CD4-positive, alpha-beta memory T cell (primary cell): ENCODE results near the gene TBC1D2B. TPM values are rescaled to one million over a fixed set of nuclear protein-coding genes. Genes with fewer than 3 reads are reported as not detected.

Source experiments
- CTCF ChIA-PET: fragments of 350-600 bp; sonication (Branson Sonifier 250); formaldehyde crosslinking; loops from one replicate; lab custom pipeline; 2021; ENCODE audit warnings: inconsistent platforms; ENCODE audit not compliant: partially characterized antibody; lab: Charles Lee
- POLR2A ChIA-PET: fragments of 350-600 bp; sonication (Branson Sonifier 250); formaldehyde crosslinking; loops from one replicate; lab custom pipeline; 2021; ENCODE audit not compliant: partially characterized antibody; lab: Charles Lee
- DNase-seq, 5 donors: peaks; one replicate each; pipeline versions ENCODE4 v3.0.0 to v3.0.0-alpha.2; 2020 to 2022; ENCODE audit warnings: mixed read lengths in 1 of 5
- H3K27ac ChIP-seq: one replicate; pipeline ENCODE4 v1.7.0; 2013; ENCODE audit warnings: low read depth, low read length
- H3K27me3 ChIP-seq: 2 replicates; pipeline ENCODE4 v1.7.0; 2013; ENCODE audit warnings: mild to moderate bottlenecking, low read length, moderate library complexity; ENCODE audit not compliant: insufficient read depth
- H3K36me3 ChIP-seq: 2 replicates; pipeline ENCODE4 v1.7.0; 2013; ENCODE audit warnings: mild to moderate bottlenecking, low read length, moderate library complexity; ENCODE audit not compliant: insufficient read depth
- H3K4me1 ChIP-seq: 2 replicates; pipeline ENCODE4 v1.7.0; 2013; ENCODE audit warnings: mild to moderate bottlenecking, low read length, moderate library complexity; ENCODE audit not compliant: insufficient read depth
- H3K4me3 ChIP-seq, 2 donors: one replicate each; pipeline ENCODE4 v1.7.0; 2013; ENCODE audit warnings: low read length in 2 of 2, mild to moderate bottlenecking in 1 of 2
- H3K9me3 ChIP-seq, 2 donors: one replicate each; pipeline ENCODE4 v1.7.0; 2013; ENCODE audit warnings: low read length in 2 of 2, control low read depth in 1 of 2; ENCODE audit not compliant: control insufficient read depth in 1 of 2
- H3K27ac Mint-ChIP-seq, 7 donors: one replicate each; pipeline ENCODE4 v1.8.0; 2020 to 2021; ENCODE audit warnings: mixed read lengths in 7 of 7, mild to moderate bottlenecking in 6 of 7, inconsistent platforms in 3 of 7, moderate library complexity in 3 of 7
- H3K27me3 Mint-ChIP-seq, 2 donors: one replicate each; pipeline ENCODE4 v1.8.0; 2020 to 2021; ENCODE audit warnings: mixed read lengths in 2 of 2
- H3K36me3 Mint-ChIP-seq, 2 donors: one replicate each; pipeline ENCODE4 v1.8.0; 2020 to 2021; ENCODE audit warnings: mixed read lengths in 2 of 2, inconsistent platforms in 1 of 2, mild to moderate bottlenecking in 1 of 2
- H3K4me1 Mint-ChIP-seq, 4 donors: one replicate each; pipeline ENCODE4 v1.8.0; 2020 to 2021; ENCODE audit warnings: mixed read lengths in 4 of 4, mild to moderate bottlenecking in 1 of 4
- H3K4me3 Mint-ChIP-seq, 8 donors: one replicate each; pipeline ENCODE4 v1.8.0; 2020 to 2021; ENCODE audit warnings: mixed read lengths in 8 of 8, mild to moderate bottlenecking in 7 of 8, moderate library complexity in 6 of 8, inconsistent platforms in 3 of 8
- H3K9me3 Mint-ChIP-seq, 8 donors: one replicate each; pipeline ENCODE4 v1.8.0; 2020 to 2021; ENCODE audit warnings: mixed read lengths in 8 of 8, mild to moderate bottlenecking in 5 of 8, inconsistent platforms in 3 of 8, moderate library complexity in 1 of 8
- intact Hi-C: fragments of 100-400 bp; cut with micrococcal nuclease; formaldehyde crosslinking; loops from one replicate; pipeline ENCODE4 v1.15.1; 2023
- polyA plus RNA-seq, 2 donors: library from polyadenylated mRNA; unstranded; fragments of 300-500 nt; fragmentation: Illumina TruSeq; gene quantifications; one replicate each; pipeline ENCODE4 v1.2.3, GENCODE V29; 2021
- total RNA-seq, 2 experiments: library from RNA; stranded (reverse); gene quantifications; one replicate each; pipeline ENCODE4 v1.2.3, GENCODE V29; 2021

TBC1D2B gene
- total and polyA plus RNA-seq, 4 experiments from 2014 or later = 5.6 to 114 (median 66.8) TPM

GRCh38 chr15:78104566-78105475 lies 27.3 kb upstream of the TBC1D2B start:
- peaks cover 29 to 54% (median 43%) of the 10 kb centered on the region in 4 donors for H3K4me1 Mint-ChIP-seq
- H3K4me3 ChIP-seq = no peak overlapping the region
- ChIA-PET CTCF (interaction anchor here (0.8 to 11.4 kb wide), 7 partner anchors 8 to 146 kb away, joined by 3 to 236 read pairs (median 5); no protein-coding TSS in a partner anchor), POLR2A (interaction anchor here (0.7 to 4.1 kb wide), 5 partner anchors 36 to 70 kb away, joined by 3 to 22 read pairs (median 7); partner anchors contain the start of gene IDH3A)
- H3K27me3 Mint-ChIP-seq = no peaks in the 10 kb centered on the region
- no peaks in the 10 kb centered on the region for H3K9me3 Mint-ChIP-seq
- H3K9me3 ChIP-seq = no peaks in the 10 kb centered on the region
- H3K27me3 ChIP-seq = no peaks in the 10 kb centered on the region
- H3K4me1 ChIP-seq = peaks cover 49% of the 10 kb centered on the region
- H3K27ac Mint-ChIP-seq = peak overlapping the region; percentile 86 to 94 (median 90)
- intact Hi-C loops = loop anchor here (5.0 kb wide), 1 partner anchor 193 kb away; no protein-coding TSS in a partner anchor
- no peaks in the 10 kb centered on the region for H3K36me3 ChIP-seq
- DNase-seq = no peak
- H3K27ac ChIP-seq = no peak overlapping the region
- no peaks in the 10 kb centered on the region for H3K36me3 Mint-ChIP-seq
- H3K4me3 Mint-ChIP-seq = peak overlapping the region in 7 of 8 donors; percentile 7 to 73 (median 51)

GRCh38 chr15:78104119-78104479 lies 26.6 kb upstream of the TBC1D2B start:
- peak overlapping the region; percentile 76 to 94 (median 91) for H3K27ac Mint-ChIP-seq
- no peak for DNase-seq
- ChIA-PET CTCF (interaction anchor here (0.8 to 11.4 kb wide), 8 partner anchors 9 to 145 kb away, joined by 3 to 236 read pairs (median 4); no protein-coding TSS in a partner anchor), POLR2A (interaction anchor here (0.7 to 4.1 kb wide), 7 partner anchors 27 to 104 kb away, joined by 3 to 22 read pairs (median 5); partner anchors contain the start of gene TBC1D2B)
- H3K36me3 Mint-ChIP-seq = no peaks in the 10 kb centered on the region
- no peaks in the 10 kb centered on the region for H3K9me3 Mint-ChIP-seq
- peak overlapping the region in 6 of 8 donors; percentile 40 to 73 (median 49) for H3K4me3 Mint-ChIP-seq
- Histone ChIP-seq H3K27ac (peak overlapping the region; percentile 50), H3K36me3 (no peaks in the 10 kb centered on the region), H3K4me3 (no peak overlapping the region), H3K27me3 (no peaks in the 10 kb centered on the region), H3K4me1 (peaks cover 49% of the 10 kb centered on the region), H3K9me3 (no peaks in the 10 kb centered on the region)
- intact Hi-C loops = no loop called here
- H3K4me1 Mint-ChIP-seq = peaks cover 31 to 55% (median 45%) of the 10 kb centered on the region in 4 donors
- no peaks in the 10 kb centered on the region for H3K27me3 Mint-ChIP-seq

- no peaks in the 10 kb centered on the region for H3K36me3 Mint-ChIP-seq
- H3K27me3 Mint-ChIP-seq = no peaks in the 10 kb centered on the region
- peak overlapping the region; percentile 76 to 94 (median 91) for H3K27ac Mint-ChIP-seq
- no peaks in the 10 kb centered on the region for H3K9me3 Mint-ChIP-seq
- ChIA-PET CTCF (interaction anchor here (1.2 to 11.4 kb wide), 5 partner anchors 52 to 145 kb away, joined by 3 to 236 read pairs (median 6); no protein-coding TSS in a partner anchor), POLR2A (interaction anchor here (0.7 to 4.1 kb wide), 9 partner anchors 10 to 103 kb away, joined by 3 to 22 read pairs (median 4); partner anchors contain the start of gene TBC1D2B)
- DNase-seq = peak; percentile 58 to 72 (median 64)
- H3K4me1 Mint-ChIP-seq = peaks cover 31 to 55% (median 45%) of the 10 kb centered on the region in 4 donors
- H3K36me3 ChIP-seq = no peaks in the 10 kb centered on the region
- H3K27ac ChIP-seq = peak overlapping the region; percentile 50
- no peaks in the 10 kb centered on the region for H3K9me3 ChIP-seq
- peak overlapping the region in 7 of 8 donors; percentile 40 to 73 (median 58) for H3K4me3 Mint-ChIP-seq
- no peak overlapping the region for H3K4me3 ChIP-seq
- no peaks in the 10 kb centered on the region for H3K27me3 ChIP-seq
- peaks cover 49% of the 10 kb centered on the region for H3K4me1 ChIP-seq
- intact Hi-C loops = no loop called here
Measured at GRCh38 chr15:78103406-78104118, 26.1 kb upstream of the TBC1D2B start.

- no peaks in the 10 kb centered on the region for H3K9me3 Mint-ChIP-seq
- H3K27me3 ChIP-seq = no peaks in the 10 kb centered on the region
- peaks cover 46% of the 10 kb centered on the region for H3K4me1 ChIP-seq
- ChIA-PET POLR2A (interaction anchor here (0.7 to 4.1 kb wide), 7 partner anchors 9 to 102 kb away, joined by 3 to 22 read pairs (median 4); no protein-coding TSS in a partner anchor), CTCF (interaction anchor here (0.6 to 11.4 kb wide), 6 partner anchors 10 to 144 kb away, joined by 3 to 236 read pairs (median 6); no protein-coding TSS in a partner anchor)
- H3K4me3 Mint-ChIP-seq = no peak overlapping the region
- H3K27ac Mint-ChIP-seq = peak overlapping the region; percentile 19 to 93 (median 79)
- peaks cover 31 to 55% (median 42%) of the 10 kb centered on the region in 4 donors for H3K4me1 Mint-ChIP-seq
- H3K4me3 ChIP-seq = no peak overlapping the region
- H3K36me3 Mint-ChIP-seq = no peaks in the 10 kb centered on the region
- no peak for DNase-seq
- H3K36me3 ChIP-seq = no peaks in the 10 kb centered on the region
- H3K27ac ChIP-seq = peak overlapping the region; percentile 50
- H3K27me3 Mint-ChIP-seq = no peaks in the 10 kb centered on the region
- intact Hi-C loops = no loop called here
- H3K9me3 ChIP-seq = no peaks in the 10 kb centered on the region
Measured at GRCh38 chr15:78102741-78103140, 25.2 kb upstream of the TBC1D2B start.

- no peak overlapping the region for H3K4me3 Mint-ChIP-seq
- no peak for DNase-seq
- H3K27ac Mint-ChIP-seq = peak overlapping the region; percentile 37 to 88 (median 77)
- no peaks in the 10 kb centered on the region for H3K9me3 ChIP-seq
- CTCF ChIA-PET = interaction anchor here (0.6 to 11.4 kb wide), 8 partner anchors 10 to 143 kb away, joined by 3 to 236 read pairs (median 6); no protein-coding TSS in a partner anchor
- intact Hi-C loops = no loop called here
- H3K4me3 ChIP-seq = no peak overlapping the region
- no peaks in the 10 kb centered on the region for H3K9me3 Mint-ChIP-seq
- H3K36me3 Mint-ChIP-seq = no peaks in the 10 kb centered on the region
- POLR2A ChIA-PET = interaction anchor here (1.3 kb wide), 1 partner anchor 9 kb away, joined by 3 read pairs; no protein-coding TSS in a partner anchor
- H3K27ac ChIP-seq = peak overlapping the region; percentile 50
- H3K27me3 Mint-ChIP-seq = no peaks in the 10 kb centered on the region
- no peaks in the 10 kb centered on the region for H3K36me3 ChIP-seq
- H3K4me1 ChIP-seq = peaks cover 46% of the 10 kb centered on the region
- H3K27me3 ChIP-seq = no peaks in the 10 kb centered on the region
- H3K4me1 Mint-ChIP-seq = peaks cover 31 to 55% (median 40%) of the 10 kb centered on the region in 4 donors
Measured at GRCh38 chr15:78102211-78102610, 24.7 kb upstream of the TBC1D2B start.

- Histone ChIP-seq H3K4me1 (peaks cover 45% of the 10 kb centered on the region), H3K27me3 (no peaks in the 10 kb centered on the region), H3K27ac (no peak overlapping the region), H3K36me3 (no peaks in the 10 kb centered on the region), H3K4me3 (no peak overlapping the region), H3K9me3 (no peaks in the 10 kb centered on the region)
- no peak for DNase-seq
- no peaks in the 10 kb centered on the region for H3K9me3 Mint-ChIP-seq
- CTCF ChIA-PET = interaction anchor here (0.6 to 3.6 kb wide), 8 partner anchors 11 to 143 kb away, joined by 3 to 12 read pairs (median 4); no protein-coding TSS in a partner anchor
- H3K4me1 Mint-ChIP-seq = peaks cover 31 to 52% (median 38%) of the 10 kb centered on the region in 4 donors
- H3K36me3 Mint-ChIP-seq = no peaks in the 10 kb centered on the region
- H3K4me3 Mint-ChIP-seq = no peak overlapping the region
- H3K27ac Mint-ChIP-seq = peak overlapping the region in 5 of 7 donors; percentile 42 to 88 (median 78)
- intact Hi-C loops = no loop called here
- H3K27me3 Mint-ChIP-seq = no peaks in the 10 kb centered on the region
- POLR2A ChIA-PET = no interaction called here
Measured at GRCh38 chr15:78101423-78102105, 24.1 kb upstream of the TBC1D2B start.
